AG10803 (cell line): Measurements from ENCODE around the gene PAX4.

Experiments
- DNase-seq: peaks from one replicate; pipeline ENCODE4 v3.0.0; 2010; ENCODE audit warnings: low read depth
- H3K4me3 ChIP-seq: 2 replicates; pipeline ENCODE4 v1.5.1; 2011; ENCODE audit warnings: mild to moderate bottlenecking, low read length, control low read depth
- TF ChIP-seq, protein P1 (sequence below): conservative IDR thresholded peaks from 2 replicates; pipeline ENCODE4 v1.5.1; 2011; ENCODE audit warnings: mild to moderate bottlenecking, low read length, control low read depth, inconsistent platforms

PAX4 gene

DNA sequence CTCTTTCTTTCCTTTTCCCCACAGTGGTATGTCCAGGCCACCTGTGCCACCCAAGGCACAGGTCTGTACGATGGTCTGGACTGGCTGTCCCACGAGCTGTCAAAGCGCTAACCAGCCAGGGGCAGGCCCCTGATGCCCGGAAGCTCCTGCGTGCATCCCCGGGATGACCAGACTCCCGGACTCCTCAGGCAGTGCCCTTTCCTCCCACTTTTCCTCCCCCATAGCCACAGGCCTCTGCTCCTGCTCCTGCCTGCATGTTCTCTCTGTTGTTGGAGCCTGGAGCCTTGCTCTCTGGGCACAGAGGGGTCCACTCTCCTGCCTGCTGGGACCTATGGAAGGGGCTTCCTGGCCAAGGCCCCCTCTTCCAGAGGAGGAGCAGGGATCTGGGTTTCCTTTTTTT lies 26.8 kb downstream of the PAX4 start:
- no peak overlapping the region for H3K4me3 ChIP-seq
- no peak for DNase-seq
- TF ChIP-seq, protein P1, sequence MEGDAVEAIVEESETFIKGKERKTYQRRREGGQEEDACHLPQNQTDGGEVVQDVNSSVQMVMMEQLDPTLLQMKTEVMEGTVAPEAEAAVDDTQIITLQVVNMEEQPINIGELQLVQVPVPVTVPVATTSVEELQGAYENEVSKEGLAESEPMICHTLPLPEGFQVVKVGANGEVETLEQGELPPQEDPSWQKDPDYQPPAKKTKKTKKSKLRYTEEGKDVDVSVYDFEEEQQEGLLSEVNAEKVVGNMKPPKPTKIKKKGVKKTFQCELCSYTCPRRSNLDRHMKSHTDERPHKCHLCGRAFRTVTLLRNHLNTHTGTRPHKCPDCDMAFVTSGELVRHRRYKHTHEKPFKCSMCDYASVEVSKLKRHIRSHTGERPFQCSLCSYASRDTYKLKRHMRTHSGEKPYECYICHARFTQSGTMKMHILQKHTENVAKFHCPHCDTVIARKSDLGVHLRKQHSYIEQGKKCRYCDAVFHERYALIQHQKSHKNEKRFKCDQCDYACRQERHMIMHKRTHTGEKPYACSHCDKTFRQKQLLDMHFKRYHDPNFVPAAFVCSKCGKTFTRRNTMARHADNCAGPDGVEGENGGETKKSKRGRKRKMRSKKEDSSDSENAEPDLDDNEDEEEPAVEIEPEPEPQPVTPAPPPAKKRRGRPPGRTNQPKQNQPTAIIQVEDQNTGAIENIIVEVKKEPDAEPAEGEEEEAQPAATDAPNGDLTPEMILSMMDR: no peak

DNA sequence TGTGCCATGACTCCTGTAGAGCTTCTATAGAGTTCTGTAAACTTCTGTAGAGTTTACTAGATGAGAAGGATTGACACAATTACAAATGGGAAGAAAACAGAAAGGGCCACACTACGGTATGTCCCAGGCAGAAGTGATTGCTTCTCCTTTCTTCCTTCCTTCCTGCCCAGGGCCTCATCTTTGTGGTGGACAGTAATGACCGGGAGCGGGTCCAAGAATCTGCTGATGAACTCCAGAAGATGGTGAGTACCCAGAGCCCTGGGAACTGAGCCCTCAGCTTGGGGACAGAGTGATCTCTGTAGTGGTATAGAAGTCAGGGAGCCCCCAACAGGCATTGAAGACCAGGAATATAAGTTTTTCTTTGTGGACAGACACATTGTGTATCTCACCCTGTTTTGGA lies 28.0 kb downstream of the PAX4 start:
- H3K4me3 ChIP-seq: peak overlapping the region; percentile 92
- TF ChIP-seq, protein P1: no peak

DNA sequence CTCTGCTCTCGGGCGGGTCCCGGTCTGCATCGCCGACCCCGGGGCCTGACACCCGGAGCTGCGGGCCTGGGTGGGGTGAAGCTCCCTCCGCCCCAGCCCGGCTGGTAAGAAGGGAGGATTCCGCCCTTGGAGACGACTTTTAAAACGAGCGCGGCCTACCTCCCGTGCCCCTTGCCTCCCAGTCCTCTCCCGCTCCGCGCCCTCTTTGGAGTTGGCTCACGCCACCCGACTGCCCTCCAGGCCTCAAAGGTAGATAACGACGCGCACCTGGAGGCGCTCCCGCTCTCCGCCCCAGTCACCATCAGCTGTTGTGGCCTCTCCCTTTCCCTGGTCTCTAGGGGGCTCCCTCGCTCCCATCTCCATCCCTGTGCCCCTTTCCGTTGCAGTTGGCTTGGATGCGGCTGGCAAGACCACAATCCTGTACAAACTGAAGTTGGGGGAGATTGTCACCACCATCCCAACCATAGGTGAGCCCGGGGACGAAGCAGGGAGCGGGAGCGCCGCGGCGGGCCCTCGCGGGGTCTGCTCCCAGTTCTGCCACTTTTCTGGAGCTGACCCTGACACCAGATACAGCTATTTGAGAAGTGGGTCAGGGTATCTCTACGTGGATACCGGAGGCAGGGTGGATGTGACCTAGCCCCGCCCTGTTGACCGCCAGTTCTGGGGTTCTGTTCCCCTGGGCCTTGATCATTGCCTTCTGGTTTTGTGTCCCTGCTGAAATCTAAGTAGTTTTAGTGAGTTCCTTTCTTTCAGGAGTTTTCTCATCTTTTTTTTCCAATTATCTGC lies 29.1 kb downstream of the PAX4 start:
- DNase-seq: peak; percentile 48
- H3K4me3 ChIP-seq: peak overlapping the region; percentile 92
- TF ChIP-seq, protein P1: peak; percentile 64

More for the DNA sequence above, 28.0 kb downstream of the PAX4 start:
- peak; percentile 41 for DNase-seq

DNA sequence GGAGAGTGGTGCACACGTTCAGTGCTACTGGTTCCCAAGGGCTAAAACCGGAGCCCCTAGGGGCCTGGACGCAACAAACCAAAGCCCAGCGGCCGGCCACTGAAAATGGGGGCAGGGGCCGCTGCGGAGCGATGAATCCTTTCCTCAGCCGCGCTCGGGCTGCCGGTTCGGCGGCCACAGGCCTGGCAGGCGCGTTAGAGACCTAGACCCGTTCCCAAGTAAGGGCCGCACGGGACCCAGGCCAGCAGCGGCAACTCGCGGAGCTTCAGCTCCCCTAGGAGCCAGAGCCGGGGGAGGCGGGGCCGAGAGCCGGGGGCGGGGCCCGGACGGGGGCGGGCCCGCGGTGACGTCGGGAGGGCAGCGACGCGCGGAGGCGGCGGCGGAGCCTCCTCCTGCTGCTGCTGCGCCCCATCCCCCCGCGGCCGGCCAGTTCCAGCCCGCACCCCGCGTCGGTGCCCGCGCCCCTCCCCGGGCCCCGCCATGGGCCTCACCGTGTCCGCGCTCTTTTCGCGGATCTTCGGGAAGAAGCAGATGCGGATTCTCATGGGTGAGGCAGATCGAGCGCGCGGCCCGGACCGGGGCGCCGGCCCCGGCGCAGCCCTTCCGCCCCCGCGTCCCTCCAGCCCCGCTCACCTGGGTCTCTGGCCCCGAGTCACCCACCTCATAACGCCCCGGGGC lies 29.8 kb downstream of the PAX4 start, which contains the start of gene ARF5:
TSS of gene ARF5 (plus strand) at position 393 of the 678 bp plus-strand sequence. CDS start at position 481, 88 bp downstream.
- peak within 1 kb of the TSS; percentile 92 for H3K4me3 ChIP-seq
- peak; percentile 79 for DNase-seq
- TF ChIP-seq, protein P1: no peak

DNA sequence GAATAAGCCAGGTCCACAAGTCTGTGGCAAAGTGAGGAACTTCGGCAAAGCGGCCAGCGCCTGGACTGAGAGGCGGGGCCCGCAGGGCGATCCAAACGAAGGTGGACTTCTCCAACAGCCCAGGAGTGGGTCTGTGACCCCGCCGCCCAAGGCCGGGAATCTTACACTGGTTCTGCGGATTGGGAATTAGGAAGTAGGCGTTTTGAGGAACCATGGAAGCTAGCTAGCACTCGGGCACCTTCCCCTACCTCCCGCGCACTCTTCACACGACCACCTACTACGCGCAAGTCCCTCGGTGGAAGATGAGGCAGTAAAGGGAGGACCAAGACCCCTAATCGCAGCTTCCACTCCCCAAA lies 30.3 kb downstream of the PAX4 start:
- TF ChIP-seq, protein P1: no peak
- no peak for DNase-seq
- H3K4me3 ChIP-seq: peak overlapping the region; percentile 75

DNA sequence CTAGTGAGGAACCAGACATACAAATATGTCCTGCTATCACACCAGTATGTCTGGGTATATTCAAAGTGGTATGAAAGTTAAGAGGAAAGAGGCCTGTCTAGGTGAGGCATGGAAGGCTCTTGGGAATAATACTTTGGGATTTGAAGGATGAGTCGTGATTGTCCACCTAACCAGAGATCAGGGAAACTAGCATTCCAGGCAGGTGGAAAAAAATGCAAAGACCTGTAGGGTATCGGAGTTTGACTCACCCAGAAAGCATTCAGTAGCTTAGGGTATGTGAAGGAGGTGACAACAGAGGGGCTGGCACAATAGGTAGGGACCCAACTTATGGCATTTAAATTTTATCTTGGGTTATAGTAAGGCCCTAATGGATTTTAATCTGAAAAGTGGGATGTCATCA lies 31.6 kb downstream of the PAX4 start:
- TF ChIP-seq, protein P1: no peak
- no peak overlapping the region for H3K4me3 ChIP-seq
- no peak for DNase-seq
